Lower leg skin (tissue), 3 donors: Measurements from ENCODE around the gene DLGAP5.

ENCODE experiments used
- POLR2A ChIP-seq, 2 donors: fragments of 450-650 bp; IDR thresholded peaks; one replicate each; pipeline ENCODE4 v1.6.1; 2016 to 2017; ENCODE audit warnings: antibody characterized with exemption in 2 of 2, mild to moderate bottlenecking in 1 of 2, moderate library complexity in 1 of 2
- TF ChIP-seq, protein P1 (sequence below), 3 donors: fragments of 450-650 bp; IDR thresholded peaks; one replicate each; pipeline ENCODE4 v1.5.1; 2016; ENCODE audit warnings: antibody characterized with exemption in 3 of 3, mild to moderate bottlenecking in 3 of 3, moderate library complexity in 2 of 3

DNA sequence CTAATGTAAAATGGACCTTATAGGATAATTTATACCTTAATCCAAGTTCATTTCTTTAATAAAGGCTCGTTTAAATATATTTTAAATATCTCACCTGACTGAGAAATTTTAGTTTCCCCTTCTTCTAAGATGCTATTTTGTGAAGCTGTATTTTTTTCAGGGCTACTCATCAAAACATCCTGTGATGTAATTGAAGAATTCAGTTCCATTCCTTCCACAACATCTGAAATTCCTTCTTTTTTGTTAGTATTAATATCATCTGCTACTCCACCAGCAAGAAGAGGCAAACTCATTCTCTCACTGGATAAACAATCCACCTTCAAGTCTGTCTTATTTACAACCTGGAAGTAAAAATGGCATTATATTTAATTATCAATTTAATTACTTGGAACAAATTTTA lies 39.8 kb downstream of the DLGAP5 start:
- no peak for TF ChIP-seq POLR2A (IDR thresholded peaks at IDR 0.05)
- TF ChIP-seq, protein P1, sequence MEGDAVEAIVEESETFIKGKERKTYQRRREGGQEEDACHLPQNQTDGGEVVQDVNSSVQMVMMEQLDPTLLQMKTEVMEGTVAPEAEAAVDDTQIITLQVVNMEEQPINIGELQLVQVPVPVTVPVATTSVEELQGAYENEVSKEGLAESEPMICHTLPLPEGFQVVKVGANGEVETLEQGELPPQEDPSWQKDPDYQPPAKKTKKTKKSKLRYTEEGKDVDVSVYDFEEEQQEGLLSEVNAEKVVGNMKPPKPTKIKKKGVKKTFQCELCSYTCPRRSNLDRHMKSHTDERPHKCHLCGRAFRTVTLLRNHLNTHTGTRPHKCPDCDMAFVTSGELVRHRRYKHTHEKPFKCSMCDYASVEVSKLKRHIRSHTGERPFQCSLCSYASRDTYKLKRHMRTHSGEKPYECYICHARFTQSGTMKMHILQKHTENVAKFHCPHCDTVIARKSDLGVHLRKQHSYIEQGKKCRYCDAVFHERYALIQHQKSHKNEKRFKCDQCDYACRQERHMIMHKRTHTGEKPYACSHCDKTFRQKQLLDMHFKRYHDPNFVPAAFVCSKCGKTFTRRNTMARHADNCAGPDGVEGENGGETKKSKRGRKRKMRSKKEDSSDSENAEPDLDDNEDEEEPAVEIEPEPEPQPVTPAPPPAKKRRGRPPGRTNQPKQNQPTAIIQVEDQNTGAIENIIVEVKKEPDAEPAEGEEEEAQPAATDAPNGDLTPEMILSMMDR (IDR thresholded peaks at IDR 0.05): no peak
